HG03575 (cell line): ENCODE measurements around the gene TTC19.
A peak's percentile ranks its signal among the peaks of the same experiment; 100 is the strongest.

Experiments used
- ATAC-seq: cut with Tn5 transposase; IDR thresholded peaks from one replicate; pipeline ENCODE4 v1.9.1; 2021; ENCODE audit not compliant: unreplicated experiment, insufficient number of reproducible peaks, low FRiP score; ENCODE audit errors: extremely low read depth

The TTC19 gene, protein sequence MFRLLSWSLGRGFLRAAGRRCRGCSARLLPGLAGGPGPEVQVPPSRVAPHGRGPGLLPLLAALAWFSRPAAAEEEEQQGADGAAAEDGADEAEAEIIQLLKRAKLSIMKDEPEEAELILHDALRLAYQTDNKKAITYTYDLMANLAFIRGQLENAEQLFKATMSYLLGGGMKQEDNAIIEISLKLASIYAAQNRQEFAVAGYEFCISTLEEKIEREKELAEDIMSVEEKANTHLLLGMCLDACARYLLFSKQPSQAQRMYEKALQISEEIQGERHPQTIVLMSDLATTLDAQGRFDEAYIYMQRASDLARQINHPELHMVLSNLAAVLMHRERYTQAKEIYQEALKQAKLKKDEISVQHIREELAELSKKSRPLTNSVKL

DNA sequence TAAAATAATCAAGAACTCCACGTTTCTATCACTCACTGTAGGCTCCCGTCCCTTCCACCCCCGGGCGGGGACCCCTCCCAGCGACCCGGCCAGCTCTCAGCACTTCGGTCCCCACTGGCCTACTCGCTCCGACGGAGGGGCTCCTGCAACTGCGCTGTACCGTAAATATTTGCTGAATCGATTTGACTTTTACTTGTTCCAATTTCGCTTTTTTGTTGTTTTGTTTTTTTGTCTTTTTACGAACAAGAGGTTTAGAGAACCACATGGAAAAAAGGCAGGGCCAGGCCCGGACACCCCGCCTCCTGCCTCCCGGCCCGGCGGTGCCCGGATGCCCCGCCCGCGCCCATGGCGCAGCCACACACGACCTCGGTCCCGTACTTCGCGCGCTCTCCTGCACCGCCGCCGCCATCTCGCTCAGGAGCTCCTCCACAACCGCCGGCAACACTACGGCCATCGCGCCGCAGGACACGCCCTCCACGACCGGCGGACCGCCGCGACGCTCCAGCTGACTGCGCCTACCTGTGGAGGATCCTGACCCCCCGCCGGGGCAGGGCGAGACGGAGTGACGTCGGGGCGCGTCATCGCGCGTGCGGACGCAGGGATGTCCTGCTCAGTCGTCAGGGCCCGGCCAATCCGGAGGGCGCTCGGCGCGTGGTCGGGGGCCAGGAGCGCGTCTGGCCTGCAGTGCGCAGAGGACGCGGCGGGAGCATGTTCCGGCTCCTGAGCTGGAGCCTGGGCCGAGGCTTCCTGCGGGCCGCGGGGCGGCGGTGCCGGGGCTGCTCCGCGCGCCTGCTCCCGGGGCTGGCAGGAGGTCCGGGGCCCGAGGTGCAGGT lies at the start of gene TTC19, which contains the start of gene ZSWIM7:
TTC19 (plus strand) TSS at position 684 of the 833 bp plus-strand sequence; CDS start at position 709, 25 bp downstream.
ZSWIM7 (minus strand) TSS at position 564 of the 833 bp plus-strand sequence; CDS start at position 454, 110 bp downstream.
- ATAC-seq = peak; percentile 54

DNA sequence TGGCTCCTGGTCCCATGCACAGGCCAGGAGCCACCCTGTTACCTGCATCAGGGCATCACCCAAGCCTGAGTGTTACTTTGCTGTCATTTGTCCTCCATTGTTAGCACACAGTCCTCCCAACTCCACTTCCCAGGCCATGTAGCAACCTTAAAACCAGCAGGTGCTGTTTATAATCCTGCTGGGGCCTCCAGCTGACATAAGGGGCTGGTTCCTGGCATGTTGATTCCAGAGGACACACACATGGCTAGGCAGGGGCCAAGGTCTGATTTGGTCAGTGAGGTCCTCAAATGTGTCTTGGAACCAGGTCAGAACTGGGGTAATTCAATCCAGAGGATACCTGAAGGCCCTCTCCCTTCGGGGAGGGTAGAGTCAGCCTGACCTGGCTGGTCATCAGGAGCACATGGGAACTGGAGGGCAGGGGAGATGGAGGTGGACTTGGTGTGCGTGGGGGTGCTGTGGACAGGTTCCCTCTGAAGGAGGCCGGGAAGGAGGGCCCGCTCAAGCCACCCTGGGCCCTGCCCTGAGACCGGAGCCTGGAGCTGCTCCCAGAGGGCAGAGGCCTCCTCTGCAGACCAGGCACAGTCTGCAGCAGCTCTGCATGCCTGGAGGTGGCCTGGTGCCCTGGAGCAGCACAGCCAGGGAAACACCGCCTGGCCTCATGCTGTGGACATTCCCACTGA lies 48.1 kb upstream of the TTC19 start:
- no peak for ATAC-seq

DNA sequence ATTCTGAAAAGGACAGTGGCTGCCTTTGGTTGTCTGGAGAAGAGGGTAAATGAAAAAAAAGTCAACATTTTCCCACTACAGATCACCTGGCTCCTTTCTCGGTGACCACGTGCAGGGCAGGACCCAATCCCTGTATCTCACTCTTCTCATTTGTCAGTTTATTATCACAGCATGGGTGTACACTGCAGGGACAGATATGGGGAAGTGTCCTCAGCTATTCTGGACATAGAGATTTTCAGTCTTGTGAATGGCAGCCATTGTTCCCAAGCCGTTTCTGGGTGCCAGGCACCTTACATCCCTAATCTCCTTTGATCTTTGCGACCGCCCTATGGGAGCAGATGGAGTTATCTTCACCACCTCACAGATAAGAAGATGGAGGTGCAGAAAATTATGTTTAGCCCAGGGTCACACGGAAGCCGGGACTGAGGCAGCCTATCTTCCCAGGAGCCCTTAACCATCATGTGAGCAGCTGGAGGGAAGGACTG lies 47.5 kb upstream of the TTC19 start:
- no peak for ATAC-seq

DNA sequence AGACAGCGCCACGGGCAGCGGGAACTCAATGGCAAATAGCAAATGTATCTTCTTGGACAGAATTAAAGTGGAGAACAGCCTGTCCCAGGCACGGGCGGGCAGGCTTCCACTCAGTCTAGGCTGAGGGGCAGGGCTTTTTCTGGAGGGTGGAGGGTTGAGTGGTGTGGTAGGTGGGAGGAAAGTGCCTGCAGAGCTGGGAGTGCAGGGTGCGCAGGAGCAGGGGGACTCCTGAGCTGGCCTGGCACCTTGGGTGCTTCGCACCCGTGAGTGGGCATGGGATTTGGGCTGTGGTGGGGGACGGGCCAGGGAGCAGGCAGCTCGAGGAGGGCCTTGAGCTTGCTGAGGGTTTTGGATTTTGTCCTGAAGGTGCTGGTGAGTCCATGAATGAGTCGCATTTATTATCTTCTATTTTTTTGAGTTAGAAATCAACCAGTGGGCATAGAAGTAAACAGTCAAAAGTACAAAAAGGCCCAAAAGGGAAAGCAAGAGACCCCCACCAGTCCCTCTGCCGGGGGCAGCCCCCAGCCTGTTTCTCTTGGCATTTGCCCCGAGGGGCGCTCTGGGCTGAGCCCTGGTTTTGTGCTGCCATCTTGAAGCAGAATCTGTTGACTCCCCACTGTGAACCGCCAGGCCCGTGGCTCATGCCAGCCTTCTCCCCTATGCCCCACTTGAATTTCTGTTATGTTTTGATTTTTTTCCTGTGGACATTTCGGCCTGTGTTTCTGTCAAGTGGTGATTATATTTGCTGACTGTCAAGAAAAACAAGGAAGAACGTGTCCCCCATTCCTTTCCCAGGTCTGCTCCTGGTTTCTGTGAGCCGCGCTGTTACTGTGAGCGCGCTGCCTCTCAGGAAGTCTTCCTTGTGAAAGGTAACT lies 46.5 kb upstream of the TTC19 start:
- no peak for ATAC-seq

GRCh38 chr17:15954222-15954621 lies 45.4 kb upstream of the TTC19 start:
- no peak for ATAC-seq

DNA sequence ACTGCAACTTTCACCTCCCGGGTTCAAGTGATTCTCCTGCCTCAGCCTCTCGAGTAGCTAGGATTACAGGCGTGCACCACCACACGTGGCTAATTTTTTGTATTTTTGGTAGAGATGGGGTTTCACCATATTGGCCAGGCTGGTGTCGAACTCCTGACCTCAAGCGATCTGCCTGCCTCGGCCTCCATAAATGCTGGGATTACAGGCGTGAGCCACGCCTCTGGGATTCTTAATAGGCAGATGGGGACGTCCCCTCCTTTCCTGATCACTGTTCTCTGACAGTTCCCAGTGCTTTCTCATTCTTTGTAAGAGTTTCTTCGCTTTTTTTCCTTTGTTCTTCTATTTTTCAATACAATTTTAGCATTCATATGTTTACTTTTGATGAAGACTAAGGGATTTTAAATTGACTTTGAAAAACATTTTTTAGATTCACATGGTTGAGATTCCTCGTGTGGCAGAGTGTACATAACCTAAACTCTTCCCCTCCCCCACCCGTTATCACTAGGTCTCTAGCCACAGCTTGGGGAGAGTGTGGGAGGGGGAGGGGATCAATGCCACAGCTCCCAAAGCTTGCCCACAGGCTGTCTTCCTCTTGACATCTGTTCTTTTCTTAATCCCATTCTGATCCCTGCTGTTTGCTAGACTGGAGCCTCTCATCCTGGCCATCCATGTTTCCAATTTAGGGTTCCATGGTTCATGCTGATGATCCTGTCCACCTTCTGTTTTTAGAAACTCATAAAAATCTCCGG lies 43.7 kb upstream of the TTC19 start:
- ATAC-seq = no peak

DNA sequence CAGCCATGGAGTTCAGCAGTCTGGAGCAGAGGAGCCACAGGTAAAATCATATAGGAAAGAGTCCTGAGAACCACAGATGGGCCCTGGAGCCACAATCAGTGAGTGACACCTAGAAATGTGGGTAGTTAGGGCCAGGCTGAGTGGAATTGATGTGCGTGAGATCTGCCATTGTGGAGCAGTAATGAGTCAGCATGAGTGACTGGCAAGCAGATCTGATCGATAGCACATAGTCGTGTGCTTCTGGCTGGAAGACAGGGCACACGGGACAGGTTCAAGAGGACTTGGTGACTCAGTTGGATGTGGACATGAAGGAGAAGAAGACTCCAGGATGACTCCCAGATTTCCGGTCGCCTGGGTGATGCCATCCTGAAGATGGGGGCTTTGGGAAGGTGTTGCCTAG lies 42.4 kb upstream of the TTC19 start:
- ATAC-seq = no peak

DNA sequence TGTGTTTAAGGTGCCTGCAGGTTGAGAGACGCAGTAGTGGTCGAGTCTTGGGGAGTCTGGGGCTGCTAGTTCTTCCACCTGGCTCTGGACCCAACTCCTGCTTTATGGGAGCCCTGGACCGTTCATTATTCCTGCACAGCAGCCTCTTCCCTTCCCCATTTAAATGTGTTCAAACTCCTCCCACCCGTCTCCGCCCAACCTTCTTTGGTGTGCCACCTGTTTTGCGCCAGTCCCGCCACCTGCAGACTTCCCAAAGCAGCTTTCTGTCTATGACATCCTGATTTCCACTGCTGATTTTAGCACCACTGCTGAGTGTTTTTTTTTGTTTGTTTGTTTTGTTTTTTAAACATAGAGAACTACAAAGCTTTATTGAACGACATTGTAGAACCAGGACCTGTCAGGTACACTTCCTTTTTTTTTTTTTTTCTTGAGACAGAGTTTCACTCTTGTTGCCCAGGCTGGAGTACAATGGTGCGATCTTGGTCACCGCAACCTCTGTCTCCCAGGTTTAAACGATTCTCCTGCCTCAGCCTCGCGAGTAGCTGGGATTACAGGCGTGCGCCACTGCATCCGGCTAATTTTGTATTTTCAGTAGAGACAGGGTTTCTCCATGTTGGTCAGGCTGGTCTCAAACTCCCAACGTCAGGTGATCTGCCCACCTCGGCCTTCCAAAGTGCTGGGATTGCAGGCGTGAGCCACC lies 41.9 kb upstream of the TTC19 start:
- ATAC-seq = no peak

DNA sequence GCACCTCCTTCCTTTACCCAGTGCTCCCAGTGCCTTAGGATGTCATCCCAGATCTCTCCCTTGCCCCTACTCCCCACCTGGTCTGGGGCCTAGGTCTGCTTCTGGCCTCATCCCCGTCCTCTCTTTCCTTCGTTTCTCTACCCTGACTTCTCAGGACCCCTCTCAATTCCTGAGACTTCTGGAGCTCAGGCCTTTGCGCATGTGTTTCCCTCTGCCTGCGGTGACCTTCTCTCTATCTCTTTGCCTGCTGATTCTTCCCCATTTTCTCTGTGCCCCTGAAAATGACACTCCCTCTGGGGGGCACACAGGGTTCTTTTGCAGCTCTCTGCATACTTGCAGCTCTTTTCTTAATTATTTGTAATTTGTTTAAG lies 41.2 kb upstream of the TTC19 start:
- ATAC-seq = no peak

GRCh38 chr17:15963670-15964110 lies 35.9 kb upstream of the TTC19 start:
- ATAC-seq = no peak

DNA sequence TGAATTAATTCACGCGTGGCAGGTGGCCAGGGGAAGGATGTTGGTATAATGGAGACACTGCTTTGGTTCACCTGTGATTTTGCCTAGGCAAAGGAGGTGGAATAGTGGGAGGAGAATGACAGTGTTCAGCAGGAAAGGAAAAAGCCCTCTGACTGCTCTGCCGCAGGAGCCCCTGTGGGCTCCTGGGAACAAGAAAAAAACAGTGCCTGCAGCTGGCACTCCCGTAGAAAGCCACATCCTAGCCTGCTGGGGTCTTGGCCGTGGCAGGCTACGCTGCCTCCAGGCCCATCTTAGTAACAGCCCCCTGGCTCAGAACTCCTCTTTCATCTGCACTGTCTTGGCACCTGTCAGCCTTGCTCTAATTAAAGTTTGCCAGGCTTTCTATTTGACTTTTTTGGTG lies 34.1 kb upstream of the TTC19 start:
- no peak for ATAC-seq

- no peak for ATAC-seq
These were observed 33.3 kb upstream of the TTC19 start for GRCh38 chr17:15966183-15966878.

DNA sequence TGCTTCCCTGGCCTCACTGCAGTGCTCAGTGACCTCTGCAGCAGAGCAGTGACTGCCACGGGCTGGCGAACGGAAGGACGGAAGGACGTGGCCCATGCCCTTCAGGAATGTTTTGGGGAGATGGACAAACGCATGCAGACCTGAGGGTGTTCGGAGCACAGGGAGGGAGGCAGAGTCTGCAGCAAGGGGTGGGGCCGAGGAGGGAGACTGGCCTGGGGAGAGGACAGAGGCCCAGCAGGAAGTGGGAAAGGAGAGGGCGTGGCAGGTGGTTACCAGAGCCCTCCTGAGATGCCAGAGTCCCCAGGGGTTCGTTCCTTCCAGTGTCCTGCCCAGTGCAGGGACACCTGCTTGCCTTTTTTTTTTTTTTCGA lies 32.8 kb upstream of the TTC19 start:
- ATAC-seq = no peak

DNA sequence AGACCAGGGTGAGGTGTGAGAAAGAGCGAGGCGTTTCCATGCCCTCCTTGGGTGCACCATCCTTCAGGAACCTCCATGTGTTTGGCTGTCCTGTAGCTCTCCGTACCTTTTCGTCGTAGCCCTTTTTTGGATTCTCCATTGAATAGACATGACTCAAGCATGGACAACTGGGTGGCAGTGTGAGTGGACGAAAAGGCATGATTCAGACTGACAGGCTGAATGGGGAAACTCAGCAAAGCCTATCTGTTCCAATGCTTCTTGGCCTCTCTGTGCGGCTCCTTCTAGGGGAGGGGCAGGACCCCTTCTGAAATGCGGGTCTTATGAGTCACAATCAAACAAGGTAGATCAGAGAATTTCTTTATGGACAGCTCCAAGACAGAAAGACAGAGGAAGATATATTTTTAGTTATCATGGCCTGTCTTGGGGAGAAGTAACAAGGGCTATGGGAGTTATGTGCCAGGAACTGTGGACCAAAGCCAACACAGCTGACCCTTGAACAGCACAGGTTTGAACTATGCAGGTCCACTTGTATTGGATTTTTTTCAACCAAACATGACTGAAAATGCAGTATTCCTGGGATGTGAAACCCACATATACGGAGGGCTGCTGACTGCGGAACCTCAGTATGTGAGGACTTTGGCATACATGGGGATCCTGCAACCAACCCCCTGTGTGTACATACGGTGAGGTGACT lies 31.8 kb upstream of the TTC19 start:
- no peak for ATAC-seq

DNA sequence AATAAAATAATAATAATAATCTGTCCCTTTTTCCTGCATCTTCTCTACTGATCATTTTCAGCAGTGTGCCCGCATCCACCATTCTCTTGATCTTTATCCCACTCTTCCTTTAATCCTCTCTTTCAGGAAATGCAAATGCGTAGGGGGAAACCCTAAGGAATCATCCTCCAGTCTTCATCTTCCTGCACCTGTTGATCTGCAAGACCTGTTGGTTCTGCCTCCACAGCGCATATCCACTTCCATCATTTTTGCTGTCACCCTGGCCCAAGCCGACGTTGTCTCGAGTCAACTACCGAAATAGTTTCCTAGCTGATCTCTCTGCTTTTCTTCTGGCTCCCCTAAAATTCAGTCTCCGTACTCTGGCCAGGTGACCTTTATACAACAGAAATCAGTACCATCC lies 30.2 kb upstream of the TTC19 start:
- ATAC-seq = no peak

- ATAC-seq = no peak
These were observed 29.1 kb upstream of the TTC19 start for GRCh38 chr17:15970500-15970899.
